Immature natural killer cell (primary cell): ENCODE data around the gene PTPRF. TPM values are rescaled to one million over a fixed set of nuclear protein-coding genes. Genes with fewer than 3 reads are reported as not detected.

ENCODE experiments used
- DNase-seq, 3 donors: peaks; one replicate each; pipeline ENCODE4 v3.0.0; 2022; ENCODE audit warnings: mixed read lengths in 1 of 3
- H3K27ac Mint-ChIP-seq, 6 donors: one replicate each; pipeline ENCODE4 v1.8.0; 2020; ENCODE audit warnings: mixed read lengths in 6 of 6, mild to moderate bottlenecking in 5 of 6, inconsistent platforms in 4 of 6, moderate library complexity in 3 of 6
- H3K27me3 Mint-ChIP-seq, 3 donors: one replicate each; pipeline ENCODE4 v1.8.0; 2020 to 2021; ENCODE audit warnings: low read depth in 3 of 3, mild to moderate bottlenecking in 3 of 3, mixed read lengths in 3 of 3, moderate library complexity in 3 of 3, inconsistent platforms in 1 of 3
- H3K36me3 Mint-ChIP-seq, 3 donors: one replicate each; pipeline ENCODE4 v1.8.0; 2020; ENCODE audit warnings: mixed read lengths in 3 of 3, inconsistent platforms in 2 of 3, mild to moderate bottlenecking in 2 of 3
- H3K4me1 Mint-ChIP-seq, 2 donors: one replicate each; pipeline ENCODE4 v1.8.0; 2020; ENCODE audit warnings: inconsistent platforms in 2 of 2, mild to moderate bottlenecking in 2 of 2, mixed read lengths in 2 of 2, moderate library complexity in 1 of 2
- H3K4me3 Mint-ChIP-seq, 5 donors: one replicate each; pipeline ENCODE4 v1.8.0; 2020; ENCODE audit warnings: mild to moderate bottlenecking in 5 of 5, mixed read lengths in 5 of 5, inconsistent platforms in 3 of 5, moderate library complexity in 3 of 5
- H3K9me3 Mint-ChIP-seq, 6 donors: one replicate each; pipeline ENCODE4 v1.8.0; 2020; ENCODE audit warnings: mild to moderate bottlenecking in 6 of 6, mixed read lengths in 6 of 6, inconsistent platforms in 4 of 6, moderate library complexity in 3 of 6
- polyA plus RNA-seq, 3 donors: library from polyadenylated mRNA; unstranded; fragments of 300-500 nt; fragmentation: Illumina TruSeq; gene quantifications; one replicate each; pipeline ENCODE4 v1.2.3, GENCODE V29; 2021

The PTPRF gene
- polyA plus RNA-seq, 3 donors from 2014 or later = not detected

GRCh38 chr1:43536196-43536863 lies 5.6 kb downstream of the PTPRF start:
- H3K4me1 Mint-ChIP-seq = peaks cover 5 to 14% of the 10 kb centered on the region in 2 donors
- no peaks in the 10 kb centered on the region for H3K36me3 Mint-ChIP-seq
- H3K27ac Mint-ChIP-seq = no peak overlapping the region
- H3K4me3 Mint-ChIP-seq = no peak overlapping the region
- no peak for DNase-seq
- peaks cover 5 to 11% (median 5%) of the 10 kb centered on the region in 3 donors for H3K27me3 Mint-ChIP-seq
- H3K9me3 Mint-ChIP-seq = no peaks in the 10 kb centered on the region

- Mint-ChIP-seq H3K27me3 (peaks cover 2 to 8% (median 3%) of the 10 kb centered on the region in 3 donors), H3K27ac (no peak overlapping the region), H3K4me1 (peaks cover 3 to 10% of the 10 kb centered on the region in 2 donors), H3K4me3 (no peak overlapping the region), H3K9me3 (no peaks in the 10 kb centered on the region), H3K36me3 (no peaks in the 10 kb centered on the region)
- DNase-seq = no peak
Measured at GRCh38 chr1:43536864-43537358, 6.2 kb downstream of the PTPRF start.

GRCh38 chr1:43537423-43538142 lies 6.9 kb downstream of the PTPRF start:
- H3K36me3 Mint-ChIP-seq = no peaks in the 10 kb centered on the region
- DNase-seq = no peak
- no peak overlapping the region for H3K4me3 Mint-ChIP-seq
- H3K9me3 Mint-ChIP-seq = no peaks in the 10 kb centered on the region
- no peak overlapping the region for H3K27ac Mint-ChIP-seq
- H3K27me3 Mint-ChIP-seq = peaks cover under 1 to 4% (median 2%) of the 10 kb centered on the region in 3 donors
- peaks cover 0 to 4% of the 10 kb centered on the region in 2 donors for H3K4me1 Mint-ChIP-seq

- peaks cover 0 to 4% (median 1%) of the 10 kb centered on the region in 3 donors for H3K27me3 Mint-ChIP-seq
- no peaks in the 10 kb centered on the region for H3K4me1 Mint-ChIP-seq
- no peak overlapping the region for H3K27ac Mint-ChIP-seq
- no peaks in the 10 kb centered on the region for H3K9me3 Mint-ChIP-seq
- DNase-seq = no peak
- H3K36me3 Mint-ChIP-seq = no peaks in the 10 kb centered on the region
- no peak overlapping the region for H3K4me3 Mint-ChIP-seq
Measured at GRCh38 chr1:43538143-43538487, 7.4 kb downstream of the PTPRF start.

GRCh38 chr1:43538969-43539368 lies 8.3 kb downstream of the PTPRF start:
- Mint-ChIP-seq H3K4me3 (no peak overlapping the region), H3K4me1 (no peaks in the 10 kb centered on the region), H3K27ac (no peak overlapping the region), H3K27me3 (peaks cover 0 to 4% (median 1%) of the 10 kb centered on the region in 3 donors), H3K36me3 (no peaks in the 10 kb centered on the region), H3K9me3 (no peaks in the 10 kb centered on the region)
- DNase-seq = no peak

- Mint-ChIP-seq H3K27me3 (peaks cover 0 to 4% (median 1%) of the 10 kb centered on the region in 3 donors), H3K9me3 (no peaks in the 10 kb centered on the region), H3K36me3 (no peaks in the 10 kb centered on the region), H3K4me1 (no peaks in the 10 kb centered on the region), H3K4me3 (no peak overlapping the region), H3K27ac (no peak overlapping the region)
- DNase-seq = no peak
Measured at GRCh38 chr1:43539726-43540434, 9.2 kb downstream of the PTPRF start.

GRCh38 chr1:43540653-43541071 lies 10.0 kb downstream of the PTPRF start:
- H3K27ac Mint-ChIP-seq = no peak overlapping the region
- no peak for DNase-seq
- no peaks in the 10 kb centered on the region for H3K9me3 Mint-ChIP-seq
- H3K4me1 Mint-ChIP-seq = no peaks in the 10 kb centered on the region
- peaks cover 0 to 7% (median 1%) of the 10 kb centered on the region in 3 donors for H3K27me3 Mint-ChIP-seq
- H3K36me3 Mint-ChIP-seq = no peaks in the 10 kb centered on the region
- no peak overlapping the region for H3K4me3 Mint-ChIP-seq

GRCh38 chr1:43541141-43541540 lies 10.5 kb downstream of the PTPRF start:
- H3K36me3 Mint-ChIP-seq = no peaks in the 10 kb centered on the region
- DNase-seq = no peak
- H3K4me1 Mint-ChIP-seq = no peaks in the 10 kb centered on the region
- peaks cover 0 to 7% (median 1%) of the 10 kb centered on the region in 3 donors for H3K27me3 Mint-ChIP-seq
- no peaks in the 10 kb centered on the region for H3K9me3 Mint-ChIP-seq
- H3K27ac Mint-ChIP-seq = no peak overlapping the region
- no peak overlapping the region for H3K4me3 Mint-ChIP-seq

- no peaks in the 10 kb centered on the region for H3K36me3 Mint-ChIP-seq
- DNase-seq = no peak
- H3K4me3 Mint-ChIP-seq = no peak overlapping the region
- H3K27ac Mint-ChIP-seq = no peak overlapping the region
- no peaks in the 10 kb centered on the region for H3K4me1 Mint-ChIP-seq
- no peaks in the 10 kb centered on the region for H3K9me3 Mint-ChIP-seq
- peaks cover 0 to 10% (median 1%) of the 10 kb centered on the region in 3 donors for H3K27me3 Mint-ChIP-seq
Measured at GRCh38 chr1:43541721-43542401, 11.2 kb downstream of the PTPRF start.

- Mint-ChIP-seq H3K36me3 (no peaks in the 10 kb centered on the region), H3K27ac (no peak overlapping the region), H3K9me3 (no peaks in the 10 kb centered on the region)
Measured at GRCh38 chr1:43542527-43543458, 12.1 kb downstream of the PTPRF start.

GRCh38 chr1:43543567-43543966 lies 12.9 kb downstream of the PTPRF start:
- no peaks in the 10 kb centered on the region for H3K9me3 Mint-ChIP-seq
- H3K27ac Mint-ChIP-seq = no peak overlapping the region
- peaks cover 1 to 9% (median 2%) of the 10 kb centered on the region in 3 donors for H3K27me3 Mint-ChIP-seq
- H3K4me1 Mint-ChIP-seq = no peaks in the 10 kb centered on the region
- H3K4me3 Mint-ChIP-seq = no peak overlapping the region
- H3K36me3 Mint-ChIP-seq = no peaks in the 10 kb centered on the region
- DNase-seq = no peak

More at GRCh38 chr1:43542527-43543458, 12.1 kb downstream of the PTPRF start:
- DNase-seq = no peak
- Mint-ChIP-seq H3K4me3 (no peak overlapping the region), H3K4me1 (no peaks in the 10 kb centered on the region), H3K27me3 (peaks cover 1 to 11% (median 2%) of the 10 kb centered on the region in 3 donors)

GRCh38 chr1:43545339-43545694 lies 14.6 kb downstream of the PTPRF start:
- Mint-ChIP-seq H3K36me3 (no peaks in the 10 kb centered on the region), H3K4me1 (peaks cover 0 to under 1% of the 10 kb centered on the region in 2 donors), H3K4me3 (no peak overlapping the region), H3K27ac (no peak overlapping the region), H3K9me3 (no peaks in the 10 kb centered on the region), H3K27me3 (peaks cover 0 to 7% (median 2%) of the 10 kb centered on the region in 3 donors)
- no peak for DNase-seq
